Measurements from ENCODE around the gene NUDT1. TPM values are rescaled to one million over a fixed set of nuclear protein-coding genes. Genes with fewer than 3 reads are reported as not detected.

Gene NUDT1
- total and polyA plus RNA-seq, 12 donors, result 2.5 to 17.3 (median 8.7) TPM

- WGBS, 4 donors, result 96 to 99% (median 97%) methylated on average over 20 to 38 of the region's 38 CpGs
- no peaks in the 10 kb centered on the region for H3K27me3 ChIP-seq
- H3K36me3 ChIP-seq (replicated peaks in 1 of 2), result peaks cover 0 to 13% of the 10 kb centered on the region in 2 donors
- no peak overlapping the region for H3K27ac ChIP-seq
- no peaks in the 10 kb centered on the region for H3K4me1 ChIP-seq (replicated peaks in 1 of 2)
- H3K9me3 ChIP-seq (replicated peaks in 1 of 3), result no peaks in the 10 kb centered on the region
- no peak for DNase-seq
- H3K4me3 ChIP-seq, result no peak overlapping the region
- TF ChIP-seq POLR2A (IDR thresholded peaks at IDR 0.05) (no peak), CTCF (IDR thresholded peaks at IDR 0.05) (no peak)
- intact Hi-C loops (cut with DNase I), result loop anchor here in 1 of 2 donors (10.0 kb wide), 1 partner anchor 48 kb away; no protein-coding TSS in a partner anchor
These were observed 15.1 kb downstream of the NUDT1 start for GRCh38 chr7:2257046-2257551.

- no peak overlapping the region for H3K4me3 ChIP-seq
- no peaks in the 10 kb centered on the region for H3K9me3 ChIP-seq (replicated peaks in 1 of 3)
- no peaks in the 10 kb centered on the region for H3K4me1 ChIP-seq (replicated peaks in 1 of 2)
- 91 to 98% (median 96%) methylated on average over 12 to 17 of the region's 17 CpGs for WGBS, 4 donors
- H3K27me3 ChIP-seq, result no peaks in the 10 kb centered on the region
- intact Hi-C loops (cut with DNase I), result loop anchor here in 1 of 2 donors (10.0 kb wide), 1 partner anchor 47 kb away; no protein-coding TSS in a partner anchor
- TF ChIP-seq POLR2A (IDR thresholded peaks at IDR 0.05) (no peak), CTCF (IDR thresholded peaks at IDR 0.05) (no peak)
- no peak overlapping the region for H3K27ac ChIP-seq
- peaks cover 0 to 13% of the 10 kb centered on the region in 2 donors for H3K36me3 ChIP-seq (replicated peaks in 1 of 2)
- no peak for DNase-seq
These were observed 15.6 kb downstream of the NUDT1 start for GRCh38 chr7:2257651-2258050.

DNA sequence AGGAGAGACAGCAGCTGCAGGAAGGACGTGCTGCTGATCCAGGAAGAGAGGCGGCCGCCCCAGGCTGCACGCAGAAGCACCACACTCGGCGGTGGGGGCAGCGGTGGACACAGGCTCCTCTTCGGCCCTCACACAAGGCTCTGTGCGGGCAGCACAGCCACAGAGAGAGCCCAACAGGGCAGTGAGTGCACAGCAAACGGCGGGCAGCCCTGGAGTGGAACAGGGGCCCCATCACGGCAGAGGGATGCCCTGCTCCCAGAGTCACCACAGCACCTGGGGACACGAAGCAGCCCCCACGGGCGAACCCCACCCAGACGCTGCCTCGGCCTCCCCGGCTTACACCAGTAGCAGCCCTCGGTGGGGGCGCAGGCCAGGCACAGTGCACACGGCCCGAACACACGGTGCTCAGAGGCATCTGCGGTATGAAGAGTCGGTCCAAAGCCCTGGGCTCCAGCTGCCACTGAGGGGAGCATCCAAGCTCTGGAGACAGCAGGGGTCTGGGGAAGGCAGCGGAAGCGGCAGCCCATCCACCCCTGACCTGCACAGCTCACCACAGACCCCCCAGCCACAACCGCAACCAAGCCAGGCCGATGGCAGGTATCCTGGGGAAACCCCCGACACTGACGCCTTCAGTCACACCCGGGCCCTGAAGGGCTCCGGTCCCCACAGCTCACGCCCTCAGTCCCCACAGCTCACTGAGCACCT is 16.8 kb downstream of the NUDT1 start:
- 91 to 96% (median 94%) methylated on average over 13 to 34 of the region's 34 CpGs for WGBS, 4 donors
- TF ChIP-seq CTCF (IDR thresholded peaks at IDR 0.05), result no peak
- no peak for TF ChIP-seq POLR2A (IDR thresholded peaks at IDR 0.05)
- H3K27me3 ChIP-seq, result no peaks in the 10 kb centered on the region
- H3K27ac ChIP-seq, result no peak overlapping the region
- H3K36me3 ChIP-seq (replicated peaks in 1 of 2), result peaks cover 0 to 13% of the 10 kb centered on the region in 2 donors
- no peak for DNase-seq
- no peaks in the 10 kb centered on the region for H3K4me1 ChIP-seq (replicated peaks in 1 of 2)
- no peak overlapping the region for H3K4me3 ChIP-seq
- H3K9me3 ChIP-seq (replicated peaks in 1 of 3), result no peaks in the 10 kb centered on the region
- intact Hi-C loops (cut with DNase I), result loop anchor here in 1 of 2 donors (10.0 kb wide), 1 partner anchor 46 kb away; no protein-coding TSS in a partner anchor

- Histone ChIP-seq H3K27me3 (no peaks in the 10 kb centered on the region), H3K36me3 (replicated peaks in 1 of 2) (peaks cover 0 to 13% of the 10 kb centered on the region in 2 donors), H3K9me3 (replicated peaks in 1 of 3) (no peaks in the 10 kb centered on the region), H3K4me3 (no peak overlapping the region), H3K4me1 (replicated peaks in 1 of 2) (no peaks in the 10 kb centered on the region), H3K27ac (no peak overlapping the region)
- no peak for DNase-seq
- no peak for TF ChIP-seq POLR2A (IDR thresholded peaks at IDR 0.05)
- no peak for TF ChIP-seq CTCF (IDR thresholded peaks at IDR 0.05)
- intact Hi-C loops (cut with DNase I), result loop anchor here in 1 of 2 donors (10.0 kb wide), 1 partner anchor 45 kb away; no protein-coding TSS in a partner anchor
- 83 to 93% (median 91%) methylated on average over 5 to 9 of the region's 9 CpGs for WGBS, 4 donors
These were observed 17.5 kb downstream of the NUDT1 start for GRCh38 chr7:2259480-2259879.
